Common myeloid progenitor, CD34-positive (primary cell): ENCODE measurements around the gene KDSR.

ENCODE experiments used
- CTCF ChIA-PET: fragments of 350-600 bp; sonication (Branson Sonifier 250); formaldehyde crosslinking; loops from one replicate; lab custom pipeline; 2021; ENCODE audit warnings: antibody characterized with exemption; lab: Charles Lee
- POLR2A ChIA-PET: fragments of 350-600 bp; sonication (Branson Sonifier 250); formaldehyde crosslinking; loops from one replicate; lab custom pipeline; 2021; ENCODE audit warnings: antibody characterized with exemption; lab: Charles Lee
- DNase-seq, 3 donors: peaks; one replicate each; pipeline versions ENCODE4 v3.0.0 to v3.0.0-alpha.2; 2013
- H3K27ac ChIP-seq, 2 experiments: 1 replicate in 1 of 2; 2 replicates in 1 of 2; pipeline ENCODE4 v1.7.0; 2013; ENCODE audit warnings: inconsistent platforms in 2 of 2, low read length in 2 of 2, mild to moderate bottlenecking in 2 of 2, low read depth in 1 of 2, moderate library complexity in 1 of 2; ENCODE audit not compliant: severe bottlenecking in 2 of 2, insufficient read depth in 1 of 2, poor library complexity in 1 of 2
- H3K27me3 ChIP-seq, 5 experiments: replicated peaks in 2 of 5; 1 replicate in 3 of 5; 2 replicates in 2 of 5; pipeline versions ENCODE4 v1.6.1 to v1.7.0; 2013; ENCODE audit warnings: low read length in 4 of 5, mild to moderate bottlenecking in 2 of 5, moderate library complexity in 2 of 5, inconsistent platforms in 1 of 5; ENCODE audit not compliant: insufficient read depth in 5 of 5, control insufficient read depth in 4 of 5
- H3K36me3 ChIP-seq, 4 experiments: 1 replicate in 2 of 4; 2 replicates in 2 of 4; pipeline versions ENCODE4 v1.6.1 to v1.7.0; 2013; ENCODE audit warnings: low read length in 3 of 4, control low read depth in 1 of 4, mild to moderate bottlenecking in 1 of 4; ENCODE audit not compliant: control insufficient read depth in 4 of 4, insufficient read depth in 4 of 4
- H3K4me1 ChIP-seq, 4 experiments: 1 replicate in 3 of 4; 2 replicates in 1 of 4; pipeline versions ENCODE4 v1.6.1 to v1.7.1; 2013; ENCODE audit warnings: low read length in 3 of 4, mild to moderate bottlenecking in 3 of 4, control low read depth in 1 of 4, inconsistent platforms in 1 of 4, moderate library complexity in 1 of 4; ENCODE audit not compliant: control insufficient read depth in 4 of 4, insufficient read depth in 4 of 4; ENCODE audit errors: control extremely low read depth in 1 of 4
- H3K4me3 ChIP-seq, 7 experiments: 1 replicate in 4 of 7; 2 replicates in 3 of 7; pipeline versions ENCODE4 v1.5.1 to v1.7.0; 2013; ENCODE audit warnings: mild to moderate bottlenecking in 7 of 7, low read length in 6 of 7, moderate library complexity in 6 of 7, inconsistent platforms in 2 of 7, low read depth in 2 of 7, control low read depth in 1 of 7; ENCODE audit not compliant: insufficient read depth in 4 of 7, control insufficient read depth in 1 of 7; ENCODE audit errors: extremely low read depth in 1 of 7
- H3K9me3 ChIP-seq, 5 experiments: 1 replicate in 4 of 5; 2 replicates in 1 of 5; pipeline versions ENCODE4 v1.6.1 to v1.7.1; 2013; ENCODE audit warnings: low read length in 4 of 5, mild to moderate bottlenecking in 2 of 5, inconsistent platforms in 1 of 5, low read depth in 1 of 5, moderate library complexity in 1 of 5; ENCODE audit not compliant: control insufficient read depth in 4 of 5, insufficient read depth in 2 of 5; ENCODE audit errors: control extremely low read depth in 1 of 5
- WGBS: methylation state at CpG from one replicate; pipeline ENCODE4 v1.1.5; 2013; ENCODE audit not compliant: insufficient coverage; 5-methylcytosine and 5-hydroxymethylcytosine counted together

The KDSR gene

GRCh38 chr18:63286926-63287325, 80.1 kb downstream of the KDSR start:
- 98% methylated on average over 4 of the region's 4 CpGs for WGBS
- POLR2A ChIA-PET: no interaction called here
- no peak overlapping the region for H3K27ac ChIP-seq

GRCh38 chr18:63284827-63285733, 81.9 kb downstream of the KDSR start:
- H3K27me3 ChIP-seq: no peaks in the 10 kb centered on the region
- no peaks in the 10 kb centered on the region for H3K4me1 ChIP-seq
- 95% methylated on average over 14 of the region's 14 CpGs for WGBS
- POLR2A ChIA-PET: no interaction called here
- CTCF ChIA-PET: interaction anchor here (1.0 to 1.1 kb wide), 2 partner anchors 13 to 22 kb away, joined by 4 to 6 read pairs; no protein-coding TSS in a partner anchor
- DNase-seq: no peak
- no peak overlapping the region for H3K27ac ChIP-seq
- no peak overlapping the region for H3K4me3 ChIP-seq
- no peaks in the 10 kb centered on the region for H3K9me3 ChIP-seq
- H3K36me3 ChIP-seq: peaks cover 0 to 17% (median 7%) of the 10 kb centered on the region in 4 experiments

More at GRCh38 chr18:63286926-63287325, 80.1 kb downstream of the KDSR start:
- Histone ChIP-seq H3K4me1 (no peaks in the 10 kb centered on the region), H3K4me3 (no peak overlapping the region), H3K27me3 (no peaks in the 10 kb centered on the region), H3K9me3 (no peaks in the 10 kb centered on the region), H3K36me3 (peaks cover 0 to 20% (median 1%) of the 10 kb centered on the region in 4 experiments)
- CTCF ChIA-PET: no interaction called here
- DNase-seq: no peak

GRCh38 chr18:63284173-63284799, 82.7 kb downstream of the KDSR start:
- WGBS: 100% methylated on average over 1 of the region's 5 CpGs
- no peak for DNase-seq
- ChIA-PET POLR2A (no interaction called here), CTCF (interaction anchor here (1.0 to 1.1 kb wide), 3 partner anchors 10 to 23 kb away, joined by 3 to 6 read pairs (median 4); no protein-coding TSS in a partner anchor)
- Histone ChIP-seq H3K4me3 (no peak overlapping the region), H3K36me3 (peaks cover 0 to 14% (median 7%) of the 10 kb centered on the region in 4 experiments), H3K9me3 (no peaks in the 10 kb centered on the region), H3K4me1 (no peaks in the 10 kb centered on the region), H3K27ac (no peak overlapping the region), H3K27me3 (no peaks in the 10 kb centered on the region)

GRCh38 chr18:63283305-63284094, 83.5 kb downstream of the KDSR start:
- no peak overlapping the region for H3K27ac ChIP-seq
- no peak for DNase-seq
- CTCF ChIA-PET: interaction anchor here (1.0 to 1.4 kb wide), 5 partner anchors 10 to 24 kb away, joined by 3 to 6 read pairs (median 4); no protein-coding TSS in a partner anchor
- peaks cover 0 to under 1% (median 0%) of the 10 kb centered on the region in 4 experiments for H3K4me1 ChIP-seq
- 93% methylated on average over 13 of the region's 16 CpGs for WGBS
- POLR2A ChIA-PET: no interaction called here
- no peaks in the 10 kb centered on the region for H3K27me3 ChIP-seq
- peaks cover 0 to 14% (median 7%) of the 10 kb centered on the region in 4 experiments for H3K36me3 ChIP-seq
- no peaks in the 10 kb centered on the region for H3K9me3 ChIP-seq
- no peak overlapping the region for H3K4me3 ChIP-seq

GRCh38 chr18:63282793-63283192, 84.2 kb downstream of the KDSR start:
- Histone ChIP-seq H3K27ac (no peak overlapping the region), H3K4me3 (no peak overlapping the region), H3K9me3 (no peaks in the 10 kb centered on the region), H3K36me3 (peaks cover 0 to 14% (median 7%) of the 10 kb centered on the region in 4 experiments), H3K4me1 (peaks cover 0 to 6% (median 1%) of the 10 kb centered on the region in 4 experiments), H3K27me3 (no peaks in the 10 kb centered on the region)
- DNase-seq: no peak
- ChIA-PET POLR2A (no interaction called here), CTCF (interaction anchor here (1.4 kb wide), 2 partner anchors 10 to 19 kb away, joined by 3 to 4 read pairs; no protein-coding TSS in a partner anchor)
